ENCODE results near the gene LMOD1.
"Not testable (repeated sequence)": the region's sequence is repeated elsewhere in the genome, so short reads cannot be mapped to it uniquely, and the experiment has no call there.

LMOD1 gene

GRCh38 chr1:201914456-201915235 is 31.7 kb downstream of the LMOD1 start:
- DNase-seq (ENCODE audit: low read depth): no peak

DNA sequence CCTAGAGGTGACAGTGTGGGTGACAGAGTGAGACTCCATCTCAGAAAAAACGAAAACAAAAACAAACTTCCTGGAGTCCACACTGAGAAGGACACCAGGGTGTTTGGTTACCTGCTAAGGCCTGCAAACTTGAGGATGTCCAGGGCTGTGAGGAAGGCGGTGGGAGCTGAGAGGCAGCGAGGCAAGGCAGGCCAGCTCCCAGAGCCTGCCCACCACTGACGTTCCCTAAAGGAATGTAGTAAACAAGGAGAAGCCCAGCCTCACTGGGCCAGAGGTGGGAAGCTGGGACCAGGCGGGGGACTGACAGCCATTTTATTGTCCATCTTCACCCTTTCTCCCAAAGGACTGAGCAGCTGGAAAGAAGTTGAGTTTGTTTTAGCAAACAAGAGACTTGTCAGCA is 33.5 kb downstream of the LMOD1 start:
- no peak for DNase-seq (ENCODE audit: low read depth)

- no peak for DNase-seq (ENCODE audit: low read depth)
Measured at GRCh38 chr1:201911826-201912571, 34.3 kb downstream of the LMOD1 start.

GRCh38 chr1:201907621-201908020 is 38.7 kb downstream of the LMOD1 start:
- no peak for DNase-seq (ENCODE audit: low read depth)

DNA sequence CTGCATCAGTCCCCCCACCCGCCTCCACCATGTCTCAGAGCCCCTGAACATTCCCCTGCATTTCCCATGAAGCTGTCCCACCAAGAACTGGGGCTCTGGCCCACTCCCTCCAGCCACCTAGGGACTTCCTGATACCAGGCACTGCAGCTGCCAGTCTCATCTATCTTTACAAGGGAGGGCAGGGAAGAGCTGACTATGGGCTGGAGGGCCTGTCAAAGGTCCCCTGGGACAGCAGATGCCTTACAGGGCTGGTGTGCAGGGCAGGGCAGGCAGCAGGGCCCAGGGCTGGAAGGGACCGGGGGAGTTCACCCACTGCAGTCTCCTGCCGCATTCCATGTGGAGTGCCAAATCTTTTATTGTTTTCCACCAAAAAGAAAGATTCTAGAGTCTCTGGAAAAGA is 40.0 kb downstream of the LMOD1 start:
- no peak for DNase-seq (ENCODE audit: low read depth)

DNA sequence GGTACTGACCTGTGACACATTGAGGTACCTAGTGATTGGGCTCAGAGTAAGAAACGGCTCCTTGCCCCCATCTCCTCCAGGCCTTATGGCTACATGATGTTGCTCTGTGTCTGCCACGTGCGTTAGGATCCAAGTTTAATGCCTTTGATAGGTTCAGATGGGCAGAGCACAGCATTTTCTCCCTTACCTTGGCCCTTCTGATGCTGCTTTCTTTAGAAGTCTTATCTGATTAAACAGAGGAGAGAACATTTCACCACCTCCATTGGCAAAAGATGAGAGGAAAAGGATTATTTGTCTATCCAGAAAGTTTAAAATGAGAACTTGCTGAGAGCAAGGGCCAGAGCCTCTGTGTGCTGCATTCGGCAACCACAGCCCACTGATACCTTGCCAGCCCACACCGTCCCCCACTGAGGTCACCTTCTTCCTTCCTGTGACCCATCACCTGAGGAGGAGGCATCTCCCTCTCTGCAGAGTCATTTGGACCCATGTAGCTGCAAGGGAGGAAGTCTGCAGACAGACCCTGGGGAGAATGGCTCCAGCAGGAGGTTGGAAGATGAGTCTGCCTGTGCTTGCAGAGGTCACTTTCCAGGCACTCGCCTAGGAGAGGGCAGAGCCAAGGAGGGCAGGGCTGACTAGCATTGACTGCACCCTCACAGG is 41.0 kb downstream of the LMOD1 start:
- no peak for DNase-seq (ENCODE audit: low read depth)

DNA sequence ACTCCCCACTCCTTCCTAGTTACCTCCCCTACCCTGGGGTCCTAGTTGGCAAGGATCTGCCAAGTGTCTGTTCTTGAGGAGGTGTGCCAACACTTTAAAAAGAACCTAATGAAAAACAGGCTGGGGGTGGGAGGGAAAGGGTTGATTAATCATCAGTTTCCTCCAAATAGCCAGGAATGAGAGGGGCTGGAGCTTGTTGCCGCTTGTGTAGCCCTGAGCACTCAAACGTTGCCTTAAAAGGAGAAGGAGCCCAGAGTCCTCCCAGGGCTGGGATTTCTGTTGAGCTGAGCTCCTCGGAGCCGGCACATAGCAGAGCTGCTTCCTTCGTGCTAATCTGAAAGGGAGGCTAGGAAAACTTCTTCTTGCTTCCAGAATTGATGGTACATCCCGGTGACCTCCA is 41.8 kb downstream of the LMOD1 start:
- peak; percentile 92 for DNase-seq (ENCODE audit: low read depth)

GRCh38 chr1:201903135-201903534 is 43.2 kb downstream of the LMOD1 start:
- peak; percentile 79 for DNase-seq (ENCODE audit: low read depth)

DNA sequence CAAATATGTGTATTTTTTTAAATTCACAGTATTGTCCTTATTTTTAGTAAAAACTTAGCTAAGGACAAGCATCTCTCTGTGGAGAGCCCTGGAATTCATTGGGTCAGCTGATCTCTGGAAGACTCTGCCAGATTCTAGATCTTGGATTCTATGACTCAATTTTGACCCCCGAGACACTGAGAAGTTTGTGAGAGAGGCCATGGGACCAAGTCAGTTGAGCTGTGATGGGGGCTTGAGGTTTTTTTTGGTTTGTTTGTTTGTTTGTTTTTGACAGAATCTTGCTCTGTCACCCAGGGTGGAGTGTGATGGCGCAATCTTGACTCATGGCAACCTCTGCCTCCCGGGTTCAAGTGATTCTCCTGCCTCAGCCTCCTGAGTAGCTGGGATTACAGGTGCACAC is 44.1 kb downstream of the LMOD1 start:
- no peak for DNase-seq (ENCODE audit: low read depth)

DNA sequence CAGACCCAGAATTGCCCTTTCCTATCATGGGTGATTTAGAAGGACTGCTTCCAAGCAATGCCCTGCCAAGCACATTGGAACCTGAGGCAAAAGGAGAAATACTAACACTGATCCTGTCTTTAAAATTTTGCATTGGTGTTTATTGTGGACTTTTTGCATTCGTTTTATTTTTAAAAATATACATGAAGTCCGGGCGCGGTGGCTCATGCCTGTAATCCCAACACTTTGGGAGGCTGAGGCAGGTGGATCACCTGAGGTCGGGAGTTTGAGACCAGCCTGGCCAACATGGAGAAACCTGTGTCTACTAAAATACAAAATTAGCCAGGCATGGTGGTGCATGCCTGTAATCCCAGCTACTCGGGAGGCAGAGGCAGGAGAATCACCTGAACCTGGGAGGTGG is 45.3 kb downstream of the LMOD1 start:
- not testable (repeated sequence) for DNase-seq (ENCODE audit: low read depth)

DNA sequence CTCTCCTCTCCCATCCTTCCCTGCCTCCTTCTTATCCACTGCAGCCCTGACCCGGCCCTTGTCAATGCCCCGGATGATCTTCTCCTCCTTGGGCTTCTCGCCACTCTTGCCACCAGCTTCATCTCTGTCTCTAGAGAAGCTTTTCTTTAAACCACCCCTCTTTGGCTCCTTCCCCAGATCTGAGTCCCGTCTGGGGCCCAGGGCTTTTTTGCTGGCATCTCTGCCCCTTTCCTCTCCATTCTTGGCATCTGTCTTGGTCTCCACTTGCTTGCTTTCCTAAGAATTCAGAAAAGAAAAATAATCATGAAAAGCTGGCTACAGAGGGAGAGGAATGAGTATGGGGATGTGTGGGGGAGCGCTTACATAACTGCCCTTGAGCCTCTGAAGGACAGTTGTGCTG is 45.9 kb downstream of the LMOD1 start:
- DNase-seq (ENCODE audit: low read depth): no peak

GRCh38 chr1:201899683-201900429 is 46.5 kb downstream of the LMOD1 start:
- no peak for DNase-seq (ENCODE audit: low read depth)

GRCh38 chr1:201898992-201899391 is 47.4 kb downstream of the LMOD1 start:
- DNase-seq (ENCODE audit: low read depth): no peak

- no peak for DNase-seq (ENCODE audit: low read depth)
Measured at GRCh38 chr1:201898240-201898894, 48.0 kb downstream of the LMOD1 start.

DNA sequence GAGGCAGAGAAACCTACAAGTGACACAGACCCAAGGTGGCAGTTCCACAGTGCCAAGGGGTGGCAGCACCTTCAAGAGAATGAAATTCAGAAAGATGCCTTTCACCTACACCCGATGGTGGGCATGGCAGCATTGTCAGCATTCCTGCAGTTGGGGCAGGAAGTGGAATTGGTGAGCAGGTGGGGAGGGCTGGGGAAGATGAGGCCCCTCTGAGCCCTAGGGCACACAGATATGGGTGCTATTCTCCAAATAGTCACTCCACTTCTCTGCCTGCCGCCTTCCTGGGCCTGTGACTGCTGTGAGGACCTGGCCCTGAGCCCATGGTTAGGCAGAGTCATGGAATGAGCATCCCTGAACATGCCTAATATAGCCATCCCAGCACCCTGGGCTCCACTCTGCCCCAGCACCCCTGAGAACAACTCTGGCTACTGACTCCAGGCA is 49.4 kb downstream of the LMOD1 start:
- DNase-seq (ENCODE audit: low read depth): no peak

DNA sequence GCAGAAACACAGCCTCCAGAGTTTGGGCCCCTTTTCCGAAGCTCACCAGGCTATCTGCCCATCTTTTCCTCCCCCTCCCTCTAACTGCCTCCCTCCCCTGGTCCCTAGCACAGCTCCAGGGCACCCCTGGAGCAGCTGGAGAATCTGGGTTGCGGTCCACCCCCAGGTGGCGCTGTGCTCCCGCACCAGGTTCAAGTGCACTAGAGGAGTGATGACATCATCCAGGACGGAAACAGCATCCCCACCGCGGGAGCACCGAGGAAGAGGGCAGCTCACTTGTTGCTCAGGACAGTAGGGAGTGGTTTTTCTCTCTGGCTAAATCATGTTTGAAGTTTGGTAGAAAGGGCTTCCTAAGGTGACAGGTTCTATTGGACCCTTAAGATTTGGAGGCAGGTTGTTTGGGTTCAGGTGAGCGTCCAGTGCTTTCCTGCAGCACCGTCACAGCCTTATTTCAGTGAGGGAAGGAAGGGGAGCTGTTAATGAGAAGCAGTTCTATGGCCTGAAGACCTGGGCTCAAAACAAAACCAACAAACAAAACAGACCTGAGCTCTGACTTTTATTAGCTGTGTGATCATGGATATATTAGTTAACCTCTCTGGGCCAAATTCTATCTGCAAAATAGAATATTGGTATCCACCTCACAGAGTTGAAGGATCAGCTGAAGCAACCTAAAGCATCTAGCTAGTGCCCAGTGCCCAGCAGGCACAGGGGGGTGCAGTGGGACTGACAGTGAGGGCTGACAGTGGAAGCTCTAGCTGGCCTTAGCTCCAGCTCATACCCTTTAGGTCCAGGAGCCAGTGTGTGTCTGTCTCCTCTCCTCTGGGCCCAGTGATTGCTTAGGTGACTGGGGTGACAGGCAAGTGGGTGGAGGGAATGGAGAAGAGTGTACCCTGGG is 50.2 kb downstream of the LMOD1 start:
- peak; percentile 87 for DNase-seq (ENCODE audit: low read depth)

- DNase-seq (ENCODE audit: low read depth): no peak
Measured at GRCh38 chr1:201895120-201895665, 51.2 kb downstream of the LMOD1 start.

GRCh38 chr1:201894343-201895119 is 51.8 kb downstream of the LMOD1 start:
- DNase-seq (ENCODE audit: low read depth): no peak

DNA sequence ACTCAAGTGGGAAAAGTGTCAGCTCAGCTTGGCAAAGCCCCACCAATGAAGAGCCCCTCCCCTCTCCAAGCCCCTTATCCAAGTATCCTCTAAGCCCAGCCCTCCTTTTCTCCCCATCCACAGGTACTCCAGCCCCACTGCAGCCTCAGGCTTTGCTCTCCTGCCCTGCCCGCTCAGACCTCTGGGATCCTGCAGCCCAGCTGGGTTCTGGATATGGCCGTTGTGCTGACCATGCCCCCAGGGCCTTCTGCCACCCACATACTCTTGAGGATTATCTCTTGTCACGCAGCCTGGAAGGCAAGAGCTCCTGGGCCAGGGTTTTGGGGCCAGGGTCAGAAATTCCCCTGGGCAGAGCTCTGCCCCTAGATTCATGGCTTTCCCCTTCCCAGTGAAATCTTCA is 52.9 kb downstream of the LMOD1 start:
- no peak for DNase-seq (ENCODE audit: low read depth)

- DNase-seq (ENCODE audit: low read depth): no peak
Measured at GRCh38 chr1:201892211-201892610, 54.1 kb downstream of the LMOD1 start.

Data from fibroblast of the conjunctiva (primary cell).